Stimulated activated CD4-positive, alpha-beta T cell treated with anti-CD3 and anti-CD28 coated beads, Interleukin-2, amount 100 ng/mL, for 48 hours (primary cell): Measurements from ENCODE around the gene GABRR1.
A peak's percentile ranks its signal among the peaks of the same experiment; 100 is the strongest.
"Not testable (repeated sequence)": the region's sequence is repeated elsewhere in the genome, so short reads cannot be mapped to it uniquely, and the experiment has no call there.

Experiments
- DNase-seq, 2 donors: peaks; one replicate each; pipeline ENCODE4 v3.0.0-alpha.2; 2020

The GABRR1 gene

DNA sequence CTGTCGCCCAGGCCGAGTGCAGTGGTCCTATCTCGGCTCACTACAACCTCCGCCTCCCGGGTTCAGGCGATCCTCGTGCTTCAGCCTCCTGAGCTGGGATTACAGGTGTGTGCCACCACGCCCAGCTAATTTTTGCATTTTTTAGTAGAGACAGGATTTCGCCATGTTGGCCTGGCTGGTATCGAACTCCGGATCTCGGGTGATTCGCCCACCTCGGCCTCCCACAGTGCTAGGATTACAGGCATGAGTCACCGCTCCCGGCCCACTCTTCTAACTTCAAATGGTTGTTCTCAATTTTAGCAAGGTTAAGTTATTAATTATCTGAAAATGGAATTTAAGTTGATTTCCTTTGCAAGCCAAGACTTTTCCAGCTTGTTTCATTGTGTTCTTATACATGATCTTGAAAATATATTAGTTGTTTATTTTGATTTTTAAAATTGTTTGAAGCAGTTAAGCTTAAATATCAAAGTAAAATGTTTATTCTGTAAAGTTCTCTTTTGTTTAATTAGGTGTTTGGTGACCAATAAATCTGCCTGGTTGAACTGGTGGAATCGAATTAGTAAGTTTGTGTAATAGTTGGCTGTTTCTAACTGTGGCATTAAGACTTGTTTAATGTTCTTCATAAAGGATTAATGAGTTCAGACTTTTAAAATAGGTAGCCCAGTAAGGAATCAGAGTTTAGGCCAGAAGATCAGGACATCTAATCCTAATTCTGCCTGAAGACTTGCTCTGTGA lies 69.0 kb downstream of the GABRR1 start:
- peak; percentile 3 to 14 for DNase-seq

DNA sequence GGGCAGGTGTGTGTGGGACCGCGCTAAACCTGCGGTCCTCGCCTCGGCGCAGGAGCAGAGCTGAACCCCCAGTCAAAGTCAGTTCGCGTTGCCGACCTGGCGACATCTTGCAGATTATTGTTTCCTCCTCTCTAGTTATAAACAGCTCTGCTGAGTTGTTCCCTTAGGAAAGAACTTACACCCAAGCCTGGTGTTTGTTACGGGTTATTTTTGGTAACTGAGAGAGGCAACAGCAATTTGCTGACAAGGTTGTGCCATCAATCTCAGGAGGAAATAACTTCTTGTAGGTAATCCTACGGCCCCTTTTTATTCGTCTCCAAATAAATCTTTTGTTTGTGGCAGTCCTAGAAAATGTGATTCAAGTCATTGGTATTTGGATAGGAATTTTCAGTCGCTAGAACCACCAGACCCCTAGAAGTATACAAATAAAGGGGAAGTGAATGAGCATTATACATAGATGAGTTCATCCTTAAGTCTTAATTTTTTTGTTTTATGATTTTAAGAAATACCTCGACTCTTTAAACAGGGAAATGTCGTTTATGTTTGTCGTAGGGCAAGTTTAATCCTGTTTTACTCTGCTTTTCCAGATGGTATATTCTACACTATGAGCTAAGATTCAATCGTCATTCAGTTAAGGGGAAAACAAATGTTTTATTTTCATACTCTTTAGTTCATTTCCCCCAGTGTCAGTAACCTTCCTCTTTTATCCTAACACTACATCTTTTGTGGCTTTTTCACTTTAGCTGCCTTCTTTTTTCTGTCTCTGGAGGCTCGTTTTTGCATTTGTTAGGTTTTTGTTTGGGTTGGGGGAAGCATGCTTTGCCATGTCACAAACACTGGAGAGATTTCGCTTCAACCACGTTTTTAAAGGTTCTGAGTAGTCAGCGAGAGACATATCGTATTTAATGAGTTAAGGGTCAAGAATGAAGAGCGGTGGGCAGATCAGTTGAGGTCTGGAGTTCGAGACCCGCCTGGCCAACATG lies 70.1 kb downstream of the GABRR1 start:
- DNase-seq: peak in 1 of 2 donors; percentile 23

DNA sequence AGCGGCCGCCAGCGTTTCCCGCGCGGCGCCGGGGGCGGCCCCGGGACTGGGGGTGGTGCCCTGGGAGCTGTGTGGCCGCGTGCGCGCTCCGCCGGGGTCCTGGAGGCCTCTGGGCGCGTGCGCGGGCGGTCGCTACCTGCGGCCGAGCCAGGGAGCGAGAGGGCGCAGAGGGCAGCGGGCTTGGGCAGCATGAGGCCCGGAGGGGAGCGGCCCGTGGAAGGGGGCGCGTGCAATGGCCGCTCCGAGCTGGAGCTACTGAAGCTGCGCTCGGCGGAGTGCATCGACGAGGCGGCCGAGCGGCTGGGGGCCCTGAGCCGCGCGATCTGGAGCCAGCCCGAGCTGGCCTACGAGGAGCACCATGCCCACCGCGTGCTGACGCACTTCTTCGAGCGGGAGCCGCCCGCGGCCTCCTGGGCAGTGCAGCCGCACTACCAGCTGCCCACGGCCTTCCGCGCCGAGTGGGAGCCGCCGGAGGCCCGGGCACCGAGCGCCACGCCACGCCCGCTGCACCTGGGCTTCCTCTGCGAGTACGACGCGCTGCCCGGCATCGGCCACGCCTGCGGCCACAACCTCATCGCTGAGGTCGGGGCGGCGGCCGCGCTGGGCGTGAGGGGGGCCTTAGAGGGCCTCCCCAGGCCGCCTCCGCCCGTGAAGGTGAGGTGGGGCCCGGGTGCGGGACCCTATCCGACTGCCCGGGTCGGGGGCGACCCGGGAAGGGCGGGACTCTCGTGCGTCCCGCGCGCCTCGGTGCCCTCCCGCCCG lies 71.0 kb downstream of the GABRR1 start, which contains the start of gene PM20D2:
Gene PM20D2, plus strand, starts transcription at position 100 of the 762 bp plus-strand sequence. Its CDS starts 90 bp downstream, at position 190.
- DNase-seq: peak; percentile 49 to 65

DNA sequence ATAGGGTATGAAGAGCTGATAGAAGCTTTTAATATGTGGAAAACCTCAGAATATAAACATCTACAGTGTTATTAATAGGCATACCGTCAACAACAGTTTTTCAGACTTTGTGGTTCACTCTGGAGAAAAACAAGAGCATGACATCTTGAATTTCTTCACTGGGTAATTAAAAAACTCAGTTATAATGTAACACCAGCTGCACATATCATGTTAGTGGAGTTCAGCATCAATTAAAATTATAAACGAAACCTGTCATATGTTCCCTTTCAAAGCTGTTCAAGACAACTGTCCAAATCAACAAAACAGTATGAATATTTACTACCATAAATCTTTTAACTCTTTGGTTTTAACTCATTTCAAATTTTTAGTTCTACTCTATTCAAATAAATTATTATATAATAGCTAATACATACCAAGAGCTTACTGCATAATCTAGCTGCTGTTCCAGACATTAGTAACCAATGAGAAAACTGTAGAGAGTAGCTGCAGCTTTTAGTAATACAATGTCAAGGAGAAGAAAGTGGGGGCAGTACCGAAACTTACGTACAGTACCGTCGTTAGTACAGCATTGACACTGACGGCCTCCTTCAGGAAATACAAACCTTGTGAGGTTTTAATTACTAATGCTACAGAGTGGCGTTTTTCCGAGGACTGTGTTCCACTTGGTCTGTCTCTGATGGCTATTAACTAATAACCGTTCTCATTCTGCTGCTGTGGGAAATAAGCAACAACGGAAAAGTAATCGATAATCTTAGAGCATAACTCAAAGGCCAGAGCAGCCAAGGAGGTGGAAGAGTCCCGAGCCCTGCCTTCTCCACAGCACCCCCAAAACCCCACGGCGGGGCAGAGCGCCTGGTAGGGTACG lies 71.8 kb downstream of the GABRR1 start:
- peak in 1 of 2 donors; percentile 22 for DNase-seq

DNA sequence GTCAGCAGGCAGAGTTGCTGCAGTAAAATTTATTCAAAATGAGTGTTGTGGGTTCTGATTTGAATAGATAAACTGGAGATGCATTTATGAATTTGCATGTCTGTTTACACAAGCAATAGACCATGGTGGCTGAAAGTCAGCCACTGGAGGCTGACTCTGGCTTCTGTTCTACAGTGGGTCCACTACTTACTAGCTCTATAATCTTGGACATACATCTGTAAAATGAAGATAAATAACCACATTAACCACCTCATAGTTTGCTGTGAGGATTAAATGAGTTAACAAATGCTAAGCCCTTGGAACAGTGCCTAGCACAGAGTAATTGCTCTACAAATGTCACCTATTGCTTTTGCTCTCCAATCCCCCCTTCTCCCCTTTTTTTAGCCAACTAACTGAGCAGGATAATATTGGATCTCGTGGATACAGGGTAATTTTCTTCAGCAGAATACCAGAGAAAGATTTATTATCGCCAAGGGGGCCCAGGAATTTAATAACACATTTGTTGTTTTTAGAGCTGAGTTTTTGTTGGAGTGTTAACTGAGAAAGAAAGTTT lies 72.7 kb downstream of the GABRR1 start:
- DNase-seq: no peak

DNA sequence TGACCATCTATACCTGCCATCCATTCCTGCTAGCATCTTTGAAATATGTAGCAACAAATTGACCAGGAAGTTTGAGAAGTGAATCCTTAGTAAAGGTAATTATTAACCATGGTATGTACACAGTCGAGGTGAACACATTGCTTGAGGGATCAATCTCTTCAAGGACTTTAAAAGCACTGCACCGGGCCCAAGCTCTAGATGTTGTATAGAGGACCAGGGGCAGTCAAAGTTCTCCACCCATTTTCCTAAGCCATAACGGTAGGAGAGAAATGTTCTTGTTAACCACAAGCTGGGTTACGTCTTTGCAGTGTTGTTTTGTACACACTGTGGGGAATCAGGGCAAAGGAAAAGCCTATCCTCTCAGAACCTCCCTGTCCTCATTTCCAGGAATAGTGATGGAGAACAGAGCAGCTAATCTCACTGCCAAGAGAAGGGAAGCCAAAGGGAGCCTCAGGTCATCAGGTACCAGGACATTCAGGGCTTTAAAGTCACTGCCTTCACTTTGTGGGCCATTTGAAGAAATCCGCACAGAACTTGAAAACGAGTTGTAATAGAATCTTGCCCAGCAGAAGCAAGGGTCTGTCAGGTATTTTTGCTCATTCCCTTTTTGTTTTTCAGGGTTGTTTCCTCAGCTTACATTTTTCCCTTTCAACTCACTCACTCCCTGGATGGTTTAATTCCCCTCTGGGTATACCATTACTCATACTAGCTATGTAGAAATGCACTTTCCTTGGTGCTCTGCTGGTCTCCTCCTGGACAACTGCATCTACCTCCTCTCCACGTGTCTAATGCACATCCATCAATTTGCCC lies 76.6 kb downstream of the GABRR1 start:
- no peak for DNase-seq

DNA sequence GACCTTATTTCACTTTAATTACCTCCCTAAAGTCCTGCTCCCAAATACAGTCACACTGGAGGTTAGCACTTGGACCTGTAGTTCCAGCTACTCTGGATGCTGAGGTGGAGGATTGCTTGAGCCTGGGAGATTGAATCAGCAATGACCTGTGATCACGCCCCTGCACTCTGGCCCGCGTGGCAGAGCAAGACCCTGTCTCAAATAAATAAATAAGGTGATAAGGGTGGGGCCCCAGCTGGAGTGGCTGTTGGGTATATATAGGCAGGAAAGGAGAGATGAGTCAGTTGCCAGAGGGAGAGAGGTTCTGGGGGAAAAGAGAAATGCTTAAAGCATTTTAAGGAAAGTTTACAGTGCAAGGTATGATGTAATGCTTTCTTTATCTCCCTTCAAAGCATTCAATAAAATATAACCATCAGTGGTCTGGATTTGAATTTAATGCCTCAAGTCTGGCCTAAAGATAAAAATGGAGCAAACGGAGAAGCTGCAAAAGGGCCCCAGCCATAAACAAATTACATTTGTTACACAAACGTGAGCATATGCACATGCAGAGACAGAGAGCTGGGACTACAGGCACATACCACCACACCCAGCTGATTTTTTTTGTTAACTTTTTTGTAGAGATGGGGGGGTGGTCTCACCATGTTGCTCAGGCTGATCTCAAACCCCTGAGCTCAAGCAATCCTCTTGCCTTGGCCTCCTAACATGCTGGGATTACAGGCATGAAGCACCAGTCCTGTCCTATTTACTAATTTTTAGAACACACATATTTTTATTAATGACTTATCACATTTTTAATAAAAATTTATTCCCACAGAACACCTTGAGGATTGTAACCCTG lies 77.4 kb downstream of the GABRR1 start:
- DNase-seq: no peak

DNA sequence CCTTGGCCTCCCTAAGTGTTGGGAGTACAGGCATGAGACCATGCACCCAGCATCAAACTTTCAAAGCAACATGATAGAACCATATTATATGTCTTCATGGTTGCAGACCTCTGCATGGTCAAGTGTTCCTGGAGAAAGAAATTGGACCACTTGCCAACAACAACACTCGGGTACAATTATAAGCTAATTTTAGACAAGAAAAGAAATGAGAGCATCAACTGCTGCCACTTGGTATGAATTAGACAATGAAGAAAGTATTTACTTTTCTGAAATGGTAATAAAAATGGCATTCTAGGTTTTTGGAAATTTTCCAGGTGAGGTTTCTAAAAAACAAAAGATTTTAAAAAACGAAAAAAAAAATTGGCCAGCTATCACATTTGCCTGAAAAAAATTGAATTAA lies 79.0 kb downstream of the GABRR1 start:
- DNase-seq: no peak

DNA sequence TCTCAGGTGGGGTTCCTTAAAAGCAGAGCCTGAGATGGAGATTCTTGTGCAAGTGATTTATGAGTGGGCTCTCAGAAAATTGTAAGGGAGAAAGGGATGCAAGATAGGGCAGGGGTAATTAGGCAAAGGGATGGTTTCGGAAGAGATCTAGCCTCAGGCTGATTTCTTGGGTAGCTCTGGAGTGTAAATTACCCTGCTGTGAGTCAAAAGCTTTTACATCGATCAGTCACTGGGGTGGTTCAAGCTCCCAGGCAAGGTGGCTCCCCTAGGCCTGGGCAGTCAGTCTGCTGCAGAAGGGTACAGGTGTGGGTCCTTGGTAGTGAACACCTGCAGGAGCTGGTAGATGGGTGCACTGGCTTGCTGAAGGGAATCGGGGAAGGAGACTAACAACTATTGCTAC lies 82.4 kb downstream of the GABRR1 start:
- DNase-seq: no peak

DNA sequence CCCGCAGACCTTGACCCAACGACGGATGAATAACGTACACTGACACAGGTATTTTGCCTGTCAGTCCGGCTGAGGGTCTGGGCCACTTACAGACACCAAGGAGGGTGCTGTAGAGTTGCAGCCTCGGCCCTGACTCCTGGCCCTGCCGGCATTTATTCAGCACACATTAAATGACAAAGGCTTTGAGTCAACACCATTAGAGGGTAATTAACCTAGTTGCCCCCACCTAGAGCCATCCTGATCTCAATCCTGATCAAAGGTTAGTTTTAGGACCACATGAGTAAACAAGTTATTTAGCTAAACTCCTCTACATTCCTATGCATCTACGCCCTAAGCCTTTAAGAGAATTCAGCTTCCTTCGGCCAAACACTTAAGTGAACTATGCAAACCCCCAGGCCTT lies 83.2 kb downstream of the GABRR1 start:
- no peak for DNase-seq

DNA sequence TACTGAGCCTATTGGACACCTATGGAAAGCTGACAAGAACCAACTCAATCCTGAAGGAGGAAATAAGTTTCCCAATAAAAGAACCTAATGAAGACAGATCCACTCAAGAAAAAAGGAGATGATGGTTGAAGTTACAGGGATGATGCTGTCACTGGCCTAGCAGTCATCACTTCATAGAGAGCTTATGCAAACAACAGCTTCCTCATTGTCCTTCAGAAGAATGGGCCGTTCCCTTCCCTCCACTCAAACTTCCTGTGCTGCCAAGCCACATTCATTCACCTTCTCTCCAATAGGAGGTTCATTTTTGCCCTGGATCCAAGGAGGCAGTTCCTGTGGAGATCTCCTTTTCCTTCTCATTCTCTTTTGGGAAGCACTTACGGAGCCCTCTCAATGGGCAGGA lies 85.1 kb downstream of the GABRR1 start:
- DNase-seq: no peak

DNA sequence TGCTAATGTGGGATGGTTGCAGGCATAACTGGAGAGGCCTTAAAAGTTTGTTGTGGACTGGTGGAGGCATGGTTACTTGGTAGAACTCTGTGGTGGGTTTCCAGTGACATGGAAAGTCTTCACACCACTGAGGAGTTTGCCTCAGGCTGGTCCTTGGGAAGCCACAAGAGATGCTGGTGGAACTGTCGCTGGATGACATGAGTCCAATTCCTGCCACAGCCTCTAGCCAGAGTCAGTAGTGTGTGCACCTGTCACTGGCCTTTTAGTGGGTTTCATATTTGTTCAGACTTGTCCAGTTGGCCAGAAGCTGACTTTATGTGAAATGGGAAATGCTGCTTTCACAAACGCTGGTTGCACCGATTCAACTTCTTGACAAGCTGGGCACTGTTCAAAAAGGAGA lies 85.6 kb downstream of the GABRR1 start:
- DNase-seq: no peak

DNA sequence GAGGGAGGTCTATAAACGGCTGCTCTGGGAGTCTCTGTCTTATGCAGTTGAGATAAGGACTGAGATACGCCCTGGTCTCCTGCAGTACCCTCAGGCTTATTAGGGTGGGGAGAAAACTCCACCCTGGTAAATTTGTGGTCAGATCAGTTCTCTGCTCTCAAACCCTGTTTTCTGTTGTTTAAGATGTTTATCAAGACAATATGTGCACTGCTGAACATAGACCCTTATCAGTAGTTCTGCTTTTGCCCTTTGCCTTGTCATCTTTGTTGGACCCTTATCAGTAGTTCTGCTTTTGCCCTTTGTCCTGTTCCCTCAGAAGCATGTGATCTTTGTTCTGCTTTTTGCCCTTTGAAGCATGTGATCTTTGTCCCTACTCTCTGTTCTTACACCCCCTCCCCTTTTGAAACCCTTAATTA lies 88.9 kb downstream of the GABRR1 start:
- DNase-seq: not testable (repeated sequence)
